Neuronal stem cell (in vitro differentiated cells): Measurements from ENCODE around the gene OR13H1.
"Not testable (repeated sequence)": the region's sequence is repeated elsewhere in the genome, so short reads cannot be mapped to it uniquely, and the experiment has no call there.

Experiments used
- DNase-seq: peaks from one replicate; pipeline ENCODE4 v3.0.0-alpha.2; 2013; ENCODE audit warnings: low spot score
- H2AFZ ChIP-seq: one replicate; pipeline ENCODE4 v1.6.1; 2013; ENCODE audit warnings: mild to moderate bottlenecking, low read length, inconsistent platforms
- H2AK5ac ChIP-seq: 2 replicates; pipeline ENCODE4 v1.6.1; 2013; ENCODE audit warnings: low read depth, mild to moderate bottlenecking, inconsistent platforms, low read length, moderate library complexity, mixed read lengths
- H2BK120ac ChIP-seq: 2 replicates; pipeline ENCODE4 v1.6.1; 2013; ENCODE audit warnings: low read depth, mild to moderate bottlenecking, inconsistent platforms, low read length, moderate library complexity, mixed read lengths
- H2BK12ac ChIP-seq: one replicate; pipeline ENCODE4 v1.6.1; 2013; ENCODE audit warnings: low read length, inconsistent platforms
- H2BK15ac ChIP-seq: 2 replicates; pipeline ENCODE4 v1.6.1; 2013; ENCODE audit warnings: mild to moderate bottlenecking, low read length, inconsistent platforms, mixed read lengths
- H2BK5ac ChIP-seq: one replicate; pipeline ENCODE4 v1.6.1; 2013; ENCODE audit warnings: inconsistent platforms, mild to moderate bottlenecking, low read length, moderate library complexity
- H3K14ac ChIP-seq: one replicate; pipeline ENCODE4 v1.6.1; 2013; ENCODE audit warnings: low read length, inconsistent platforms
- H3K18ac ChIP-seq: 2 replicates; pipeline ENCODE4 v1.6.1; 2013; ENCODE audit warnings: low read length, inconsistent platforms
- H3K23ac ChIP-seq: 2 replicates; pipeline ENCODE4 v1.6.1; 2013; ENCODE audit warnings: low read depth, mild to moderate bottlenecking, mixed read lengths, low read length, inconsistent platforms; ENCODE audit not compliant: poor library complexity
- H3K27ac ChIP-seq: replicated peaks from 3 replicates; pipeline ENCODE4 v1.5.1; 2013; ENCODE audit warnings: low read length, inconsistent platforms
- H3K27me3 ChIP-seq, 3 experiments: 2 replicates each; pipeline ENCODE4 v1.6.1; 2013; ENCODE audit warnings: low read length in 3 of 3, mild to moderate bottlenecking in 2 of 3, inconsistent platforms in 1 of 3, low read depth in 1 of 3, mixed read lengths in 1 of 3, moderate library complexity in 1 of 3; ENCODE audit not compliant: control insufficient read depth in 3 of 3, insufficient read depth in 3 of 3
- H3K36me3 ChIP-seq, 2 donors: replicated peaks in 1 of 2; 2 replicates each; pipeline ENCODE4 v1.6.1; 2013; ENCODE audit warnings: low read length in 2 of 2; ENCODE audit not compliant: control insufficient read depth in 2 of 2, insufficient read depth in 2 of 2
- H3K4ac ChIP-seq: 2 replicates; pipeline ENCODE4 v1.6.1; 2013; ENCODE audit warnings: inconsistent platforms, mild to moderate bottlenecking, low read length, moderate library complexity
- H3K4me1 ChIP-seq, 2 donors: 1 replicate in 1 of 2; 2 replicates in 1 of 2; pipeline ENCODE4 v1.6.1; 2013; ENCODE audit warnings: low read length in 2 of 2, low read depth in 1 of 2; ENCODE audit not compliant: control insufficient read depth in 2 of 2, insufficient read depth in 1 of 2
- H3K4me2 ChIP-seq: one replicate; pipeline ENCODE4 v1.6.1; 2013; ENCODE audit warnings: mild to moderate bottlenecking, low read length, inconsistent platforms; ENCODE audit not compliant: insufficient read depth, poor library complexity, severe bottlenecking
- H3K4me3 ChIP-seq, 2 donors: 2 replicates each; pipeline ENCODE4 v1.5.1; 2013; ENCODE audit warnings: low read length in 2 of 2, mild to moderate bottlenecking in 2 of 2, inconsistent platforms in 1 of 2, moderate library complexity in 1 of 2
- H3K79me1 ChIP-seq: one replicate; pipeline ENCODE4 v1.6.1; 2013; ENCODE audit warnings: low read depth, mild to moderate bottlenecking, inconsistent platforms, low read length, moderate library complexity
- H3K9ac ChIP-seq: one replicate; pipeline ENCODE4 v1.6.1; 2013; ENCODE audit warnings: mild to moderate bottlenecking, low read depth, low read length, inconsistent platforms; ENCODE audit not compliant: poor library complexity
- H3K9me3 ChIP-seq, 2 donors: replicated peaks in 1 of 2; 2 replicates each; pipeline versions ENCODE3 to v1.6.1; 2013; ENCODE audit warnings: low read length in 2 of 2, mild to moderate bottlenecking in 2 of 2, inconsistent platforms in 1 of 2, low read depth in 1 of 2, mixed read lengths in 1 of 2, moderate library complexity in 1 of 2; ENCODE audit not compliant: control insufficient read depth in 2 of 2, insufficient read depth in 1 of 2
- H4K8ac ChIP-seq: one replicate; pipeline ENCODE4 v1.6.1; 2013; ENCODE audit warnings: low read depth, mild to moderate bottlenecking, inconsistent platforms, low read length, moderate library complexity
- H4K91ac ChIP-seq: one replicate; pipeline ENCODE4 v1.6.1; 2013; ENCODE audit warnings: low read length, low read depth, mild to moderate bottlenecking, inconsistent platforms; ENCODE audit not compliant: poor library complexity
- WGBS, 2 donors: extraction: QIAGEN DNeasy Blood & Tissue Kit; methylation state at CpG; one replicate each; pipeline ENCODE4 v1.1.7; 2013; ENCODE audit warnings: missing lambda C conversion rate in 2 of 2, mixed read lengths in 1 of 2; ENCODE audit not compliant: insufficient read length in 2 of 2, insufficient replicate concordance in 1 of 2; ENCODE audit errors: extremely low coverage in 2 of 2; 5-methylcytosine and 5-hydroxymethylcytosine counted together

OR13H1 gene

DNA sequence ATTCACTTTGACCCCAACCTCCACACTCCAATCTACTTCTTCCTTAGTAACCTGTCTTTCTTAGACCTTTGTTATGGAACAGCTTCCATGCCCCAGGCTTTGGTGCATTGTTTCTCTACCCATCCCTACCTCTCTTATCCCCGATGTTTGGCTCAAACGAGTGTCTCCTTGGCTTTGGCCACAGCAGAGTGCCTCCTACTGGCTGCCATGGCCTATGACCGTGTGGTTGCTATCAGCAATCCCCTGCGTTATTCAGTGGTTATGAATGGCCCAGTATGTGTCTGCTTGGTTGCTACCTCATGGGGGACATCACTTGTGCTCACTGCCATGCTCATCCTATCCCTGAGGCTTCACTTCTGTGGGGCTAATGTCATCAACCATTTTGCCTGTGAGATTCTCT, 344 bp downstream of the OR13H1 start:
- Histone ChIP-seq H3K4me2 (no peak overlapping the region), H2AK5ac (no peak overlapping the region), H2BK12ac (no peak overlapping the region), H3K27me3 (peaks cover 0 to 12% (median 0%) of the 10 kb centered on the region in 3 experiments), H3K18ac (no peak overlapping the region), H2AFZ (no peak overlapping the region), H4K91ac (no peak overlapping the region), H3K36me3 (no peaks in the 10 kb centered on the region), H3K4ac (no peak overlapping the region), H3K9ac (no peak overlapping the region), H3K4me1 (no peaks in the 10 kb centered on the region), H2BK15ac (no peak overlapping the region), H3K27ac (no peak overlapping the region), H3K9me3 (no peaks in the 10 kb centered on the region), H3K79me1 (no peaks in the 10 kb centered on the region), H2BK120ac (no peak overlapping the region), H4K8ac (no peak overlapping the region), H3K14ac (no peak overlapping the region), H3K23ac (no peak overlapping the region), H2BK5ac (no peak overlapping the region), H3K4me3 (no peak overlapping the region)
- WGBS, 2 donors: no CpG with 5 or more reads among the region's 4 CpGs
- DNase-seq: no peak

DNA sequence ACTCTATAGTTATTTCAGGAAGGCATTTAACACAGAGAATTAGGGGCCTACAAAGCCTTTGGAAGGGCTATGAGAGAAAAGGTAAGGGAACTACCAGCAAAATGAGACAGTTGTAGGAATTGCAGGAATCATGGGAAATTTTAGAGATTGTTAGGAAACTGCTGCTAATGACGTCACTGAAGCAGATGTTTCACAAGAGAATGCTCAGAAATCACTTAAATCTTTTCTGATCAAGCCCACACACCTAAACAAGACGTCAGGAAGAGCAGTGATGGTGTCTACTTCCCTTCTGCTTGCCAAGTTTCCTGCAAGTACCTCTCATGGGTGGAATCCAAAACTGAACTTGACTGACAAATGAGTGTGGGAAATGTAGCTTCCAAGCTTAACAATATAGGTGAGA, 5.1 kb downstream of the OR13H1 start:
- no peak overlapping the region for H3K23ac ChIP-seq
- H3K36me3 ChIP-seq: no peaks in the 10 kb centered on the region
- no peak overlapping the region for H3K18ac ChIP-seq
- H3K4me2 ChIP-seq: no peak overlapping the region
- H2BK12ac ChIP-seq: no peak overlapping the region
- no peak overlapping the region for H4K91ac ChIP-seq
- no peak overlapping the region for H3K14ac ChIP-seq
- H3K27me3 ChIP-seq: peaks cover 0 to 4% (median 0%) of the 10 kb centered on the region in 3 experiments
- H2BK15ac ChIP-seq: no peak overlapping the region
- no peaks in the 10 kb centered on the region for H3K9me3 ChIP-seq
- no peak overlapping the region for H4K8ac ChIP-seq
- H3K4me1 ChIP-seq: no peaks in the 10 kb centered on the region
- no peak overlapping the region for H2BK5ac ChIP-seq
- DNase-seq: no peak
- H3K79me1 ChIP-seq: no peaks in the 10 kb centered on the region
- WGBS, 2 donors: no CpG with 5 or more reads among the region's 2 CpGs
- no peak overlapping the region for H2BK120ac ChIP-seq
- no peak overlapping the region for H2AFZ ChIP-seq
- no peak overlapping the region for H3K9ac ChIP-seq
- no peak overlapping the region for H3K27ac ChIP-seq
- H2AK5ac ChIP-seq: no peak overlapping the region
- no peak overlapping the region for H3K4ac ChIP-seq
- no peak overlapping the region for H3K4me3 ChIP-seq

DNA sequence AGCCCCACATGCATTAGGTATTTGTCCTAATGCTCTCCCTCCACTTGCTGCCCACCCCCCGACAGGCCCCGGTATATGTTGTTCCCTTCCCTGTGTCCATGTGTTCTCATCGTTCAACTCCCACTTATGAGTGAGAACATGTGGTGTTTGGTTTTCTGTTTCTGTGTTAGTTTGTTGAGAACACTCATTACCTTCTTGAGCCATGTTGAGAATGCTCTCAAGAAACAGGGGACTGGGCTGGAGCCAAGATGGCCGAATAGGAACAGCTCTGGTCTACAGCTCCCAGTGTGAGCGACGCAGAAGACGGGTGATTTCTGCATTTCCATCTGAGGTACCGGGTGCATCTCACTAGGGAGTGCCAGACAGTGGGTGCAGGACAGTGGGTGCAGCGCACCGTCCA, 8.6 kb downstream of the OR13H1 start:
- H2BK12ac ChIP-seq, H3K9ac ChIP-seq, H3K23ac ChIP-seq, H3K14ac ChIP-seq, H2AK5ac ChIP-seq, H2BK15ac ChIP-seq, H3K36me3 ChIP-seq, DNase-seq, H4K91ac ChIP-seq, H2AFZ ChIP-seq, H3K9me3 ChIP-seq, H3K79me1 ChIP-seq, H3K4me3 ChIP-seq, H3K4me1 ChIP-seq, H3K4me2 ChIP-seq, H3K27ac ChIP-seq, H2BK120ac ChIP-seq, H3K18ac ChIP-seq, H3K27me3 ChIP-seq, H3K4ac ChIP-seq, H4K8ac ChIP-seq, H2BK5ac ChIP-seq: not testable (repeated sequence)
- no CpG with 5 or more reads among the region's 10 CpGs for WGBS, 2 donors

DNA sequence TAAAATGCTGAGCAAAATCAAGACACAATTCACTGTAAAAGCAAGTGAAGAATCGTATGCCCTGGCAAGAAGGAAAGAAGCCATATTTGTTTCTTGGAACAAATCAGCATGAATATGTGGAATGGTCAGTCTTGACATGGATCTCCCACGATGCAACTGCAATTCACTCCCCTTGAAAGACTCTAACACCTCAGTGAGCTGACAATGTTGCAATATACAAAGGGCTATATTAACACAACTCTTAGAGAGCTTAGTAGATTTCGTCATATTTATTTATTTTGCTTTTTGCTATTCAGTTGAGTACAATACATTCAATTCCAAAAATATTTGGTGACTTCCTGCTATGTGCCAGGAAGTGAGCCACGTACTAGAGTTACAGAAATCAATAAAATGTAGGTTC, 14.7 kb downstream of the OR13H1 start:
- Histone ChIP-seq H3K27me3 (peaks cover 0 to 6% (median 0%) of the 10 kb centered on the region in 3 experiments), H2BK5ac (no peak overlapping the region), H2BK120ac (no peak overlapping the region), H3K79me1 (no peaks in the 10 kb centered on the region), H3K4me3 (no peak overlapping the region), H2AFZ (no peak overlapping the region), H3K36me3 (no peaks in the 10 kb centered on the region), H3K9me3 (no peaks in the 10 kb centered on the region), H4K91ac (no peak overlapping the region), H3K4ac (no peak overlapping the region), H3K9ac (no peak overlapping the region), H3K14ac (no peak overlapping the region), H3K27ac (no peak overlapping the region), H2AK5ac (no peak overlapping the region), H3K4me2 (no peak overlapping the region), H4K8ac (no peak overlapping the region), H3K18ac (no peak overlapping the region), H2BK15ac (no peak overlapping the region), H2BK12ac (no peak overlapping the region), H3K23ac (no peak overlapping the region), H3K4me1 (no peaks in the 10 kb centered on the region)
- no CpG with 5 or more reads among the region's 4 CpGs for WGBS, 2 donors
- no peak for DNase-seq
